Spleen (tissue), 11 donors: ENCODE results near the gene PLXNB2. TPM values are rescaled to one million over a fixed set of nuclear protein-coding genes. Genes with fewer than 3 reads are reported as not detected.
A peak's percentile ranks its signal among the peaks of the same experiment; 100 is the strongest.
"Not testable (repeated sequence)": the region's sequence is repeated elsewhere in the genome, so short reads cannot be mapped to it uniquely, and the experiment has no call there.

Experiments
- DNase-seq: peaks from one replicate; pipeline ENCODE4 v3.0.0-alpha.2; 2020
- H3K27ac ChIP-seq, 8 donors: fragments of 200-600 bp; sonication (generic) in 7 of 8; 1 replicate in 4 of 8; 2 replicates in 4 of 8; pipeline versions ENCODE4 v1.5.0 to v1.8.0; 2016 to 2021; ENCODE audit warnings: inconsistent platforms in 4 of 8, mild to moderate bottlenecking in 4 of 8, moderate library complexity in 1 of 8
- H3K27me3 ChIP-seq, 7 donors: fragments of 200-600 bp; sonication (generic) in 6 of 7; replicated peaks in 1 of 7; 1 replicate in 4 of 7; 2 replicates in 3 of 7; pipeline versions ENCODE4 v1.5.0 to v1.8.0; 2016 to 2021; ENCODE audit warnings: inconsistent platforms in 3 of 7, mild to moderate bottlenecking in 1 of 7
- H3K36me3 ChIP-seq, 6 donors: fragments of 200-600 bp; sonication (generic) in 5 of 6; 1 replicate in 4 of 6; 2 replicates in 2 of 6; pipeline versions ENCODE4 v1.5.0 to v1.8.0; 2016 to 2021; ENCODE audit warnings: inconsistent platforms in 2 of 6
- H3K4me1 ChIP-seq, 6 donors: fragments of 200-600 bp; sonication (generic) in 5 of 6; 1 replicate in 3 of 6; 2 replicates in 3 of 6; pipeline versions ENCODE4 v1.5.0 to v1.8.0; 2016 to 2021; ENCODE audit warnings: inconsistent platforms in 3 of 6
- H3K4me3 ChIP-seq, 8 donors: fragments of 200-600 bp; sonication (generic) in 7 of 8; 1 replicate in 4 of 8; 2 replicates in 4 of 8; pipeline versions ENCODE4 v1.5.0 to v1.8.0; 2016 to 2021; ENCODE audit warnings: inconsistent platforms in 4 of 8, mild to moderate bottlenecking in 4 of 8, moderate library complexity in 2 of 8
- H3K9me3 ChIP-seq, 8 donors: fragments of 200-600 bp; sonication (generic) in 7 of 8; 1 replicate in 4 of 8; 2 replicates in 4 of 8; pipeline versions ENCODE4 v1.5.0 to v1.8.0; 2016 to 2021; ENCODE audit warnings: inconsistent platforms in 4 of 8
- POLR2A ChIP-seq, 3 donors: fragments of 450-650 bp; IDR thresholded peaks; one replicate each; pipeline ENCODE4 v1.5.1; 2017; ENCODE audit warnings: antibody characterized with exemption in 3 of 3, mild to moderate bottlenecking in 1 of 3
- POLR2AphosphoS5 ChIP-seq, 3 donors: sonication (generic); formaldehyde crosslinking; IDR thresholded peaks; one replicate each; pipeline ENCODE4 v1.5.1; 2017; ENCODE audit warnings: antibody characterized with exemption in 3 of 3
- WGBS, 5 donors: extraction: QIAGEN DNeasy Blood & Tissue Kit in 3 of 5; methylation state at CpG; one replicate each; pipeline versions ENCODE4 v1.1.5 to v1.1.7; 2013 to 2018; 5-methylcytosine and 5-hydroxymethylcytosine counted together
- intact Hi-C: fragments of 100-400 bp; cut with DNase I; formaldehyde crosslinking; loops from one replicate; pipeline ENCODE4 v1.15.0; 2023; ENCODE audit warnings: low total_unique reads
- polyA plus RNA-seq, 3 donors: library from polyadenylated mRNA; stranded (reverse); fragments of 200-250 nt; gene quantifications; one replicate each; pipeline ENCODE4 v1.2.1, GENCODE V29; 2013
- total RNA-seq, 7 donors: library from RNA; depleted of rRNA in 3 of 7; stranded (reverse); fragments of >200 nt in 3 of 7; fragmentation: NEBNext Ultra II Directional in 4 of 7; extraction: Animal tissue kit (Norgen Biotek cat#: 25700) in 4 of 7; gene quantifications; one replicate each; pipeline versions ENCODE4 v1.1.0 to v1.2.1, GENCODE V29; 2016 to 2021
- TF ChIP-seq, protein P1 (sequence below), 11 experiments: fragments of 200-600 bp in 7 of 11; fragments of 450-650 bp in 4 of 11; sonication (generic) in 4 of 11; IDR thresholded peaks in 8 of 11; conservative IDR thresholded peaks in 3 of 11; 1 replicate in 7 of 11; 2 replicates in 4 of 11; pipeline versions ENCODE4 v1.4.0 to v1.8.0; 2016 to 2021; ENCODE audit warnings: antibody characterized with exemption in 11 of 11, inconsistent platforms in 4 of 11, mild to moderate bottlenecking in 1 of 11
- donor health status: healthy with polysubstance abuse.
- donor health status: DM: no; HTN: no; CAD: no; lungs with moderate emphysema.
- donor health status: DM: no; HTN: no; CAD: no.
- donor health status: Bipolar disorder and iron deficiency.
- donor health status: healthy.
- donor health status: DM: no; HTN: no; CAD: no.
- donor health status: DM: yes; HTN: yes; CAD: no.

The PLXNB2 gene
- total and polyA plus RNA-seq, 10 donors: 41.9 to 382 (median 242) TPM

GRCh38 chr22:50338042-50338573, 30.7 kb upstream of the PLXNB2 start:
- H3K27ac ChIP-seq: no peak overlapping the region
- H3K4me3 ChIP-seq: no peak overlapping the region
- intact Hi-C loops: no loop called here
- WGBS, 5 donors: 93 to 99% (median 95%) methylated on average over 5 of the region's 5 CpGs
- no peaks in the 10 kb centered on the region for H3K9me3 ChIP-seq
- H3K36me3 ChIP-seq: no peaks in the 10 kb centered on the region
- H3K4me1 ChIP-seq: peaks cover 0 to 17% (median 12%) of the 10 kb centered on the region in 6 donors
- TF ChIP-seq, protein P1, sequence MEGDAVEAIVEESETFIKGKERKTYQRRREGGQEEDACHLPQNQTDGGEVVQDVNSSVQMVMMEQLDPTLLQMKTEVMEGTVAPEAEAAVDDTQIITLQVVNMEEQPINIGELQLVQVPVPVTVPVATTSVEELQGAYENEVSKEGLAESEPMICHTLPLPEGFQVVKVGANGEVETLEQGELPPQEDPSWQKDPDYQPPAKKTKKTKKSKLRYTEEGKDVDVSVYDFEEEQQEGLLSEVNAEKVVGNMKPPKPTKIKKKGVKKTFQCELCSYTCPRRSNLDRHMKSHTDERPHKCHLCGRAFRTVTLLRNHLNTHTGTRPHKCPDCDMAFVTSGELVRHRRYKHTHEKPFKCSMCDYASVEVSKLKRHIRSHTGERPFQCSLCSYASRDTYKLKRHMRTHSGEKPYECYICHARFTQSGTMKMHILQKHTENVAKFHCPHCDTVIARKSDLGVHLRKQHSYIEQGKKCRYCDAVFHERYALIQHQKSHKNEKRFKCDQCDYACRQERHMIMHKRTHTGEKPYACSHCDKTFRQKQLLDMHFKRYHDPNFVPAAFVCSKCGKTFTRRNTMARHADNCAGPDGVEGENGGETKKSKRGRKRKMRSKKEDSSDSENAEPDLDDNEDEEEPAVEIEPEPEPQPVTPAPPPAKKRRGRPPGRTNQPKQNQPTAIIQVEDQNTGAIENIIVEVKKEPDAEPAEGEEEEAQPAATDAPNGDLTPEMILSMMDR (IDR thresholded peaks at IDR 0.05 in 8 of 11, conservative IDR thresholded peaks at IDR 0.05 in 3 of 11): no peak
- TF ChIP-seq POLR2A (IDR thresholded peaks at IDR 0.05) (no peak), POLR2AphosphoS5 (IDR thresholded peaks at IDR 0.05) (no peak)
- DNase-seq: no peak
- H3K27me3 ChIP-seq: no peaks in the 10 kb centered on the region

DNA sequence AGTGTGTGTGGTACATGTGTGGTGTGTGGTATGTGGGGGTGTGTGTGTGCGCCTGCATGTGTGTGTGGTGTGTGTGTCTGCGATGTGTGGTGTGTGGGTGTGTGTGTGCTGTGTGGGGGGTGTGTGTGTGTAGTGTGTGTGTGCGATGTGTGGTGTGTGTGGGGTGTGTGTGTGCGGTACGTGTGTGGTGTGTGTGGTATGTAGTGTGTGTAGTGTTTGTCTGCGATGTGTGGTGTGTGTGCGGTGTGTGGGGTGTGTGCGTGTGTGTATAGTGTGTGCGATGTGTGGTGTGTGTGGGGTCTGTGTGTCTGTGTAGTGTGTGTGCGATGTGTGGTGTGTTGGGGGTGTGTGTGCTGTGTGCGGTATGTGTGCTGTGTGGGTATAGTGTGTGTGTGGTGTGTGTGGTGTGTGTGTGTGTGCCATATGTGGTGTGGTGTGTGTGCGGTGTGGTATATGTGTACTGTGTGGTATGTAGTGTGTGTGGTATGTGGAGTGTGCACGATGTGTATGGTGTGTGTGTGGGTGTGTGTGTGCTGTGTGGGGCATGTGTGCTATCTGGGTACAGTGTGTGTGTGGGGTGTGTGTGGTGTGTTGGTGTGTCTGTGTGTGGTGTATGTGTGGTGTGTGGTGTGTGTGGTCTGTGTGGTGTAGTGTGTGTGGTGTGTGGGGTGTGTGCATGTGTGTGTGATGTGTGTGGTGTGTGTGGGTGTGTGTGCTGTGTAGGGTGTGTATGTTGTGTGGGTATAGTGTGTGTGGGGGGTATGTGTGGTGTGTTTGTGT, 30.0 kb upstream of the PLXNB2 start:
- 96 to 99% (median 97%) methylated on average over 13 of the region's 13 CpGs for WGBS, 5 donors
- Histone ChIP-seq H3K4me3 (no peak overlapping the region), H3K27ac (no peak overlapping the region), H3K9me3 (no peaks in the 10 kb centered on the region), H3K36me3 (no peaks in the 10 kb centered on the region), H3K27me3 (no peaks in the 10 kb centered on the region), H3K4me1 (peaks cover 0 to 12% (median 7%) of the 10 kb centered on the region in 6 donors)
- DNase-seq: no peak
- intact Hi-C loops: no loop called here
- TF ChIP-seq POLR2A (IDR thresholded peaks at IDR 0.05) (no peak), POLR2AphosphoS5 (IDR thresholded peaks at IDR 0.05) (no peak)
- TF ChIP-seq, protein P1 (IDR thresholded peaks at IDR 0.05 in 8 of 11, conservative IDR thresholded peaks at IDR 0.05 in 3 of 11): no peak

DNA sequence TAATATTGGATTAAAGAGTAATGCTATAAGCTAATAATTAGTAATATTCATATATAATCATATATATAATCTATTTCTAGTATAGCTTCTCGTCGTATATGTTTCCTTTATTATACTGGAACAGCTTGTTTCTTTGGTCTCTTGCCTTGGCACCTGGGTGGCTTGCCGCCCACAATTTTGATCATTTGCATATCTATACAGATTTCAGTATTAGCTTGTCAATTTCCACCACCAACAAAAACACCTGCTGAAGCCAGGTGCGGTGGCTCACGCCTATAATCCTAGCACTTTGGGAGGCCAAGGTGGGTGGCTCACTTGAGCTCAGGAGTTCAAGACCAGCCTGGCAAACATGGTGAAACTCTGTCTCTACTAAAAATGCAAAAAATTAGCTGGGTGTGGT, 27.0 kb upstream of the PLXNB2 start:
- DNase-seq, H3K4me1 ChIP-seq, intact Hi-C loops, H3K27me3 ChIP-seq, H3K9me3 ChIP-seq, H3K4me3 ChIP-seq, H3K36me3 ChIP-seq: not testable (repeated sequence)
- 53 to 82% (median 66%) methylated on average over 5 of the region's 5 CpGs for WGBS, 5 donors
- H3K27ac ChIP-seq: peak overlapping the region in 3 of 8 donors; percentile 40 to 77 (median 59)

DNA sequence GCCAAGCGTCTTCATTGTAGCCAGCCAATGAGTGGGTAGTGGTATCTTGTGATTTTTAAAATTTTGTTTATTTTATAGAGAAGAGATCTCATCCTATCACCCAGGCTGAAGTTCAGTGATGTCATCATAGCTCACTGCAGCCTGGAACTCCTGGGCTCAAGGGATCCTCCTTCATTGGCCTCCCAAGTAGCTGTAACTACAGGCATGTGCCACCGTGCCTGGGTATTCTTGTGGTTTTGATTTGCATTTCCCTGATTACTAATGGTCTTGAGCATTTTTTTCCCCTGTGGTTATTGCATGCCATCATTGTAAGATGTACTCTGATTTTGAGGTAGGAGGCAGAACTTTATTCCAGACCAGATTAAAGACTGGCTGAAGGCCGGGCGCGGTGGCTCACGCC, 21.8 kb upstream of the PLXNB2 start:
- H3K9me3 ChIP-seq: no peaks in the 10 kb centered on the region
- 82 to 92% (median 83%) methylated on average over 6 of the region's 6 CpGs for WGBS, 5 donors
- DNase-seq: no peak
- no peak overlapping the region for H3K4me3 ChIP-seq
- no peak for TF ChIP-seq POLR2AphosphoS5 (IDR thresholded peaks at IDR 0.05)
- TF ChIP-seq, protein P1 (IDR thresholded peaks at IDR 0.05 in 8 of 11, conservative IDR thresholded peaks at IDR 0.05 in 3 of 11): no peak
- no peak for TF ChIP-seq POLR2A (IDR thresholded peaks at IDR 0.05)
- no peaks in the 10 kb centered on the region for H3K27me3 ChIP-seq
- H3K4me1 ChIP-seq: peaks cover 0 to 28% (median 20%) of the 10 kb centered on the region in 6 donors
- H3K27ac ChIP-seq: no peak overlapping the region
- intact Hi-C loops: loop anchor here (5.0 kb wide), 1 partner anchor 57 kb away; the partner anchor contains the start of gene MAPK11
- no peaks in the 10 kb centered on the region for H3K36me3 ChIP-seq
